Suprapubic skin (tissue), 4 donors: ENCODE data around the gene LRP2BP.

ENCODE experiments used
- POLR2A ChIP-seq, 2 donors: fragments of 450-650 bp; IDR thresholded peaks; one replicate each; pipeline ENCODE4 v1.6.1; 2017; ENCODE audit warnings: antibody characterized with exemption in 2 of 2, mild to moderate bottlenecking in 2 of 2, moderate library complexity in 2 of 2
- POLR2AphosphoS5 ChIP-seq, 3 donors: sonication (generic); formaldehyde crosslinking; IDR thresholded peaks; one replicate each; pipeline ENCODE4 v1.6.1; 2017; ENCODE audit warnings: antibody characterized with exemption in 3 of 3
- TF ChIP-seq, protein P1 (sequence below), 2 donors: fragments of 200-600 bp in 1 of 2; fragments of 450-650 bp in 1 of 2; sonication (generic) in 1 of 2; IDR thresholded peaks; one replicate each; pipeline ENCODE4 v1.5.1; 2016 to 2019; ENCODE audit warnings: antibody characterized with exemption in 2 of 2, mild to moderate bottlenecking in 1 of 2, moderate library complexity in 1 of 2

DNA sequence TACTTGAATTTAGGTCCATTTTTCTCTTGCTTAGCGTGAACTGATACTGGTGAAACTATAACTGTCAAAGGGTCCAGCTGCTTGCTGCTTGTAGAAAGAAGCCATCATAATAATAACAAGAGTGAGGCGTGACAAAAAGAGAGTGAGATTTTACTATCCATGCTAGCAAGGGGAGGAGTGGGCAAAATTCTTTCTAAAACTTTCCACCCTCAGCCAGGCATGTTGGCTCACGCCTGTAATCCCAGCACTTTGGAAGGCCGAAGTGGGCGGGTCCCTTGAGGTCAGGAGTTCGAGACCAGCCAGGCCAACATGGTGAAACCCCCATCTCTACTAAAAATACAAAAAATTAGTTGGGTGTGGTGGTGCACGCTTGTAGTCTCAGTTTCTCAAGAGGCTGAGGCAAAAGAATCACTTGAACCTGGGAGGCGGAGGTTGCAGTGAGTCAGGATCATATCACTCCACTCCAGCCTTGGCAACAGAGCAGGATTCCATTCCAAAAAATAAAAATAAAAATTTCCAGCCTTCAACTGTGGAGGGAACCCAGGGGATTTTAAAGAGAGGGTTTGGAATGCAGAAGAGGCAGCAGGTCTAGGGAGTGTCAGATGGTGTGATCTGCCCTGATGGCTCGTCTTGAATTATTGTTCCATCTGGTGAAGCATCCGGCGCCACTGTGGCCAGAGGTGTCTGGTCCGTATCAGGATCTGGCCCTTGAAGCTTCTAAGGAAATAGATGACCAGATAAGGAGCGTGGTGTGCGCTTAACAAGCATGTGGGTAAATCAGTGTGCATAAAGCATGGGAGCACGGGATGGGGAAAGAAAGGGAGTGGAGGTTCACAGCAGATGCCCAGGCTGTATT lies 51.8 kb downstream of the LRP2BP start:
- no peak for TF ChIP-seq POLR2AphosphoS5 (IDR thresholded peaks at IDR 0.05)
- TF ChIP-seq, protein P1, sequence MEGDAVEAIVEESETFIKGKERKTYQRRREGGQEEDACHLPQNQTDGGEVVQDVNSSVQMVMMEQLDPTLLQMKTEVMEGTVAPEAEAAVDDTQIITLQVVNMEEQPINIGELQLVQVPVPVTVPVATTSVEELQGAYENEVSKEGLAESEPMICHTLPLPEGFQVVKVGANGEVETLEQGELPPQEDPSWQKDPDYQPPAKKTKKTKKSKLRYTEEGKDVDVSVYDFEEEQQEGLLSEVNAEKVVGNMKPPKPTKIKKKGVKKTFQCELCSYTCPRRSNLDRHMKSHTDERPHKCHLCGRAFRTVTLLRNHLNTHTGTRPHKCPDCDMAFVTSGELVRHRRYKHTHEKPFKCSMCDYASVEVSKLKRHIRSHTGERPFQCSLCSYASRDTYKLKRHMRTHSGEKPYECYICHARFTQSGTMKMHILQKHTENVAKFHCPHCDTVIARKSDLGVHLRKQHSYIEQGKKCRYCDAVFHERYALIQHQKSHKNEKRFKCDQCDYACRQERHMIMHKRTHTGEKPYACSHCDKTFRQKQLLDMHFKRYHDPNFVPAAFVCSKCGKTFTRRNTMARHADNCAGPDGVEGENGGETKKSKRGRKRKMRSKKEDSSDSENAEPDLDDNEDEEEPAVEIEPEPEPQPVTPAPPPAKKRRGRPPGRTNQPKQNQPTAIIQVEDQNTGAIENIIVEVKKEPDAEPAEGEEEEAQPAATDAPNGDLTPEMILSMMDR (IDR thresholded peaks at IDR 0.05): no peak
- TF ChIP-seq POLR2A (IDR thresholded peaks at IDR 0.05): no peak
